Measurements from ENCODE around the gene SLC8A1.

The SLC8A1 gene

GRCh38 chr2:40184551-40184950, 267.3 kb downstream of the SLC8A1 start:
- no peak for TF ChIP-seq CTCF (IDR thresholded peaks at IDR 0.05; ENCODE audit: low read depth, low read length, missing control alignments)
- DNase-seq (ENCODE audit: low read depth) = no peak
- no peak overlapping the region for H3K4me3 ChIP-seq (ENCODE audit: low read depth, low read length)
- in situ Hi-C loops (cut with HindIII; ENCODE audit: low sequenced_read_pairs) = no loop called here

GRCh38 chr2:40181855-40182254, 270.0 kb downstream of the SLC8A1 start:
- no peak for TF ChIP-seq CTCF (IDR thresholded peaks at IDR 0.05; ENCODE audit: low read depth, low read length, missing control alignments)
- H3K4me3 ChIP-seq (ENCODE audit: low read depth, low read length) = no peak overlapping the region
- in situ Hi-C loops (cut with HindIII; ENCODE audit: low sequenced_read_pairs) = no loop called here
- DNase-seq (ENCODE audit: low read depth) = no peak

GRCh38 chr2:40179801-40180200, 272.1 kb downstream of the SLC8A1 start:
- in situ Hi-C loops (cut with HindIII; ENCODE audit: low sequenced_read_pairs) = no loop called here
- H3K4me3 ChIP-seq (ENCODE audit: low read depth, low read length) = no peak overlapping the region
- TF ChIP-seq CTCF (IDR thresholded peaks at IDR 0.05; ENCODE audit: low read depth, low read length, missing control alignments) = no peak

GRCh38 chr2:40178971-40179370, 272.9 kb downstream of the SLC8A1 start:
- DNase-seq (ENCODE audit: low read depth) = no peak
- no peak overlapping the region for H3K4me3 ChIP-seq (ENCODE audit: low read depth, low read length)
- TF ChIP-seq CTCF (IDR thresholded peaks at IDR 0.05; ENCODE audit: low read depth, low read length, missing control alignments) = no peak
- in situ Hi-C loops (cut with HindIII; ENCODE audit: low sequenced_read_pairs) = no loop called here

More at GRCh38 chr2:40179801-40180200, 272.1 kb downstream of the SLC8A1 start:
- DNase-seq (ENCODE audit: low read depth) = no peak

- H3K4me3 ChIP-seq (ENCODE audit: low read depth, low read length) = no peak overlapping the region
- peak; percentile 8 for TF ChIP-seq CTCF (IDR thresholded peaks at IDR 0.05; ENCODE audit: low read depth, low read length, missing control alignments)
- in situ Hi-C loops (cut with HindIII; ENCODE audit: low sequenced_read_pairs) = no loop called here
- DNase-seq (ENCODE audit: low read depth) = no peak
These were observed 273.6 kb downstream of the SLC8A1 start for GRCh38 chr2:40178171-40178778.

GRCh38 chr2:40177366-40177765, 274.5 kb downstream of the SLC8A1 start:
- no peak for TF ChIP-seq CTCF (IDR thresholded peaks at IDR 0.05; ENCODE audit: low read depth, low read length, missing control alignments)
- in situ Hi-C loops (cut with HindIII; ENCODE audit: low sequenced_read_pairs) = no loop called here
- no peak for DNase-seq (ENCODE audit: low read depth)
- H3K4me3 ChIP-seq (ENCODE audit: low read depth, low read length) = no peak overlapping the region

All from astrocyte of the cerebellum (primary cell).